PC-9 (cell line): ENCODE measurements around the gene PRRG2. TPM values are rescaled to one million over a fixed set of nuclear protein-coding genes. Genes with fewer than 3 reads are reported as not detected.
"Not testable (repeated sequence)": the region's sequence is repeated elsewhere in the genome, so short reads cannot be mapped to it uniquely, and the experiment has no call there.

ENCODE experiments used
- BruUV-seq: library from RNA; stranded (reverse); fragments of 400-500 nt; replicated peaks from 2 replicates; lab custom pipeline; 2021; lab: Mats Ljungman, UMichigan
- CTCF ChIA-PET: fragments of 300-600 bp; sonication (Branson Sonifier 250); formaldehyde crosslinking; loops from one replicate; lab custom pipeline; 2022; ENCODE audit warnings: antibody characterized with exemption; lab: Charles Lee
- POLR2A ChIA-PET: fragments of 300-600 bp; sonication (Branson Sonifier 250); formaldehyde crosslinking; loops from one replicate; lab custom pipeline; 2022; ENCODE audit warnings: antibody characterized with exemption; ENCODE audit not compliant: unreplicated experiment; lab: Charles Lee
- DNase-seq, 2 experiments: peaks; one replicate each; pipeline versions ENCODE4 v3.0.0 to v3.0.0-alpha.2; 2015 to 2022; ENCODE audit warnings: mixed read lengths in 1 of 2
- H2AFZ ChIP-seq: fragments of 200-600 bp; sonication (generic); 2 replicates; pipeline ENCODE4 v1.8.1; 2017; ENCODE audit warnings: antibody characterized with exemption
- H3F3A ChIP-seq: fragments of 200-600 bp; sonication (generic); 2 replicates; pipeline ENCODE4 v1.8.1; 2017; ENCODE audit warnings: antibody characterized with exemption, mild to moderate bottlenecking, low read depth; ENCODE audit not compliant: insufficient read depth
- H3K27ac ChIP-seq: fragments of 200-600 bp; sonication (generic); 2 replicates; pipeline ENCODE4 v1.6.1; 2016; ENCODE audit warnings: mixed run types
- H3K27me3 ChIP-seq: fragments of 200-600 bp; sonication (generic); 2 replicates; pipeline ENCODE4 v1.6.1; 2016; ENCODE audit warnings: low read depth, mixed run types; ENCODE audit not compliant: insufficient read depth
- H3K36me3 ChIP-seq: fragments of 200-600 bp; sonication (generic); 2 replicates; pipeline ENCODE4 v1.6.1; 2016; ENCODE audit warnings: low read depth, mixed run types
- H3K4me1 ChIP-seq: fragments of 200-600 bp; sonication (generic); replicated peaks from 2 replicates; pipeline ENCODE4 v1.6.1; 2016; ENCODE audit warnings: mixed run types; ENCODE audit not compliant: insufficient read depth
- H3K4me2 ChIP-seq: fragments of 200-600 bp; sonication (generic); 2 replicates; pipeline ENCODE4 v1.6.1; 2017; ENCODE audit warnings: mixed run types
- H3K4me3 ChIP-seq: fragments of 200-600 bp; sonication (generic); 2 replicates; pipeline ENCODE4 v1.6.1; 2016; ENCODE audit warnings: mixed run types
- H3K79me2 ChIP-seq: fragments of 200-600 bp; sonication (generic); 2 replicates; pipeline ENCODE4 v1.6.1; 2017; ENCODE audit warnings: low read depth, mixed run types
- H3K9me2 ChIP-seq: fragments of 200-600 bp; sonication (generic); 2 replicates; pipeline ENCODE4 v1.8.1; 2017; ENCODE audit warnings: mild to moderate bottlenecking; ENCODE audit not compliant: insufficient read depth
- H3K9me3 ChIP-seq: fragments of 200-600 bp; sonication (generic); 2 replicates; pipeline ENCODE4 v1.8.1; 2016; ENCODE audit warnings: low read depth; ENCODE audit not compliant: insufficient read depth
- H4K20me1 ChIP-seq: fragments of 200-600 bp; sonication (generic); 2 replicates; pipeline ENCODE4 v1.8.1; 2017; ENCODE audit not compliant: insufficient read depth
- CTCF ChIP-seq: fragments of 200-600 bp; sonication (generic); conservative IDR thresholded peaks from 2 replicates; pipeline ENCODE4 v1.6.1; 2017; ENCODE audit warnings: mixed run types, antibody characterized with exemption, mild to moderate bottlenecking, moderate library complexity
- EZH2 ChIP-seq: fragments of 200-600 bp; sonication (generic); IDR thresholded peaks from 2 replicates; pipeline ENCODE4 v1.8.0; 2017; ENCODE audit warnings: antibody characterized with exemption, low read depth
- intact Hi-C: fragments of 100-400 bp; cut with micrococcal nuclease; formaldehyde crosslinking; loops from one replicate; pipeline ENCODE4 v1.10.0; 2022; ENCODE audit not compliant: unreplicated experiment
- total RNA-seq: library from RNA; stranded (reverse); gene quantifications from 2 replicates; pipeline ENCODE4 v1.2.3, GENCODE V29; 2021

Gene PRRG2
- total RNA-seq, 1 experiment from 2014 or later, result 16.2 TPM

GRCh38 chr19:49616945-49617344 lies 35.8 kb downstream of the PRRG2 start:
- DNase-seq, result no peak
- H3K4me3 ChIP-seq, result no peak overlapping the region
- TF ChIP-seq EZH2 (no peak), CTCF (no peak)
- CTCF ChIA-PET, result no interaction called here
- H3K79me2 ChIP-seq, result peaks cover 26% of the 10 kb centered on the region
- no peak overlapping the region for H2AFZ ChIP-seq
- H3K36me3 ChIP-seq, result peaks cover 10% of the 10 kb centered on the region; the same call in 1 of the 2 replicates
- H3K9me3 ChIP-seq, result no peaks in the 10 kb centered on the region
- POLR2A ChIA-PET, result no interaction called here
- no TSS peak for BruUV-seq
- peaks cover 30% of the 10 kb centered on the region for H4K20me1 ChIP-seq
- no peak overlapping the region for H3K27ac ChIP-seq
- no peaks in the 10 kb centered on the region for H3K27me3 ChIP-seq
- no peak overlapping the region for H3K4me2 ChIP-seq
- H3K9me2 ChIP-seq, result no peaks in the 10 kb centered on the region
- H3F3A ChIP-seq, result peaks cover 50% of the 10 kb centered on the region
- H3K4me1 ChIP-seq, result peaks cover 32% of the 10 kb centered on the region
- intact Hi-C loops, result no loop called here

DNA sequence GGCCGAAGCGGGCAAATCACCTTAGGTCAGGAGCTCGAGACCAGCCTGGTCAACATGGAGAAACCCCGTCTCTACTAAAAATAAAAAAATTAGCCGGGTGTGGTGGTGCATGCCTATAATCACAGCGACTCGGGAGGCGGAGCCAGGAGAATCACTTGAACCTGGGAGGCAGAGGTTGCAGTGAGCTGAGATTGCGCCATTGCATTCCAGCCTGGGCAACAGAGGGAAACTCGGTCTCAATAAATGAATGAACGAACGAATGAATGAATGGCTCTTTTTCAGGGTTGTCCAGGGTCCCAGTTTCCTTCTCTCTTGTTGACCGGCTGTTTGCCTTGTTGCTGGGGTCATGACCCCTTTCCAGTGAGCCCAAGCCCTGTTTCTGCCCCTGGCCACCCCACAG lies 36.7 kb downstream of the PRRG2 start:
- BruUV-seq, result not testable (repeated sequence)
- H3K36me3 ChIP-seq, result peaks cover 11% of the 10 kb centered on the region; the same call in 1 of the 2 replicates

DNA sequence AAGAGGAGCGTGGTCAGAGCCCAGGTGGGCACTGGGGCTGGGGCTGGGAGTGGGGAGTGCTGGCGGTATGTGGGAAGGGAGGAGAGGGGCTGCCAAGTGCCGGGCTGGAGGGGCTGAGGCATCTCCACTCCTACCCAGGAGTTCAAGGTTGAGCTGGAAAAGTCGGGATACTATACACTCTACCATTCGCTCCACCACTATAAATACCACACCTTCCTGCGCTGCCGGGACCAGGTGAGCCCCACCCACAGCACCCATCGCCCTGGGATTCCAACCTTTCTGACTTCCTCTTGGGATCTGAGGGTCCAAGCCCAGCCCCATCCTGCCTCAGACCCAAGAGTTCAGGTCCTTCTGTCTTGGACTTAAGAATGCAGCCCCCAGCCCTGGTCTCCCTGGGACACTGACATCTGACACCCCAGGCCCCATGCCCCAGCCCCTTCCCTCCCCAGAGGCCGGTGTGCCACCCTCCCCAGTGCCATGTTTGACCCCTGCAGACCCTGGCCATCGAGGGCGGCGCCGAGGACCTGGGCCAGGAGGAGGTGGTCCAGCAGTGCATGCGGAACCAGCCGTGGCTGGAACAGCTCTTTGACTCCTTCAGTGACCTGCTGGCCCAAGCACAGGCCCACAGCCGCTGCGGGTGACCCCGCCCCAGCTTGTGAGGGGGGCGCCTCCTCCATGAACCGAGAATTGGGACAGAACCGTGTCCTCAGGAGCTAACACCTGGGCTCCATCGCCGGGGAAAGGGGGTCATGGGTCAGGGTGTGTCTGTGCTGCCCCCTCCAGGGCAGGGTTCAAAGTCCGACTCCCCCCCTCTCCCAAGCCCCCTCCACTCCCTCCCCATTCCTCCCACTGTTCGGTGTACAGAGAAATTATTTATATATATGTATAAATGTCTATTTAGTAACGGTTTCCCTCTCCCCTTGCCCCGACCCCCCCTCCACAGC lies 44.1 kb downstream of the PRRG2 start:
- Histone ChIP-seq H3K9me2 (no peaks in the 10 kb centered on the region), H3K27me3 (no peaks in the 10 kb centered on the region), H3K27ac (no peak overlapping the region), H4K20me1 (peaks cover 6% of the 10 kb centered on the region), H3K4me3 (no peak overlapping the region), H3K9me3 (no peaks in the 10 kb centered on the region), H3K36me3 (peaks cover 10% of the 10 kb centered on the region; the same call in 1 of the 2 replicates), H3K4me2 (no peak overlapping the region), H3K4me1 (no peaks in the 10 kb centered on the region), H2AFZ (no peak overlapping the region), H3K79me2 (no peaks in the 10 kb centered on the region), H3F3A (peaks cover 34% of the 10 kb centered on the region)
- TF ChIP-seq CTCF (no peak), EZH2 (no peak)
- no peak for DNase-seq
- ChIA-PET POLR2A (no interaction called here), CTCF (interaction anchor here (0.5 kb wide), 1 partner anchor 34 kb away, joined by 6 read pairs; no protein-coding TSS in a partner anchor)
- intact Hi-C loops, result no loop called here
- BruUV-seq, result no TSS peak

More for the DNA sequence above, 36.7 kb downstream of the PRRG2 start:
- POLR2A ChIA-PET, H3K4me3 ChIP-seq, H3K27ac ChIP-seq, H3K27me3 ChIP-seq, intact Hi-C loops, H2AFZ ChIP-seq, H3K9me2 ChIP-seq, CTCF ChIA-PET, H3K9me3 ChIP-seq, H3K4me2 ChIP-seq, DNase-seq: not testable (repeated sequence)
- Histone ChIP-seq H3F3A (peaks cover 41% of the 10 kb centered on the region), H3K4me1 (peaks cover 23% of the 10 kb centered on the region), H4K20me1 (peaks cover 21% of the 10 kb centered on the region), H3K79me2 (peaks cover 17% of the 10 kb centered on the region)
